OCI-LY1 (cell line): ENCODE results near the gene MGA.

Experiments
- CTCF ChIP-seq: fragments of 200-600 bp; sonication (generic), shearing (Covaris generic); IDR thresholded peaks from 2 replicates; pipeline ENCODE4 v1.5.1; 2017; ENCODE audit warnings: mild to moderate bottlenecking, antibody characterized with exemption, low read length, moderate library complexity, mixed read lengths
- EZH2 ChIP-seq: fragments of 200-600 bp; sonication (generic), shearing (Covaris generic); IDR thresholded peaks from 2 replicates; pipeline ENCODE4 v1.8.0; 2017; ENCODE audit warnings: borderline replicate concordance, mixed run types, mild to moderate bottlenecking, antibody characterized with exemption, low read length, moderate library complexity, mixed read lengths

- TF ChIP-seq CTCF (no peak), EZH2 (no peak)
Observed at GRCh38 chr15:41622901-41623300, 37.3 kb upstream of the MGA start.
